Suppressor macrophage (primary cell): ENCODE results near the gene LRRC32.

Source experiments
- DNase-seq, 4 experiments: peaks; one replicate each; pipeline ENCODE4 v3.0.0-alpha.2; 2020 to 2022

Gene LRRC32

DNA sequence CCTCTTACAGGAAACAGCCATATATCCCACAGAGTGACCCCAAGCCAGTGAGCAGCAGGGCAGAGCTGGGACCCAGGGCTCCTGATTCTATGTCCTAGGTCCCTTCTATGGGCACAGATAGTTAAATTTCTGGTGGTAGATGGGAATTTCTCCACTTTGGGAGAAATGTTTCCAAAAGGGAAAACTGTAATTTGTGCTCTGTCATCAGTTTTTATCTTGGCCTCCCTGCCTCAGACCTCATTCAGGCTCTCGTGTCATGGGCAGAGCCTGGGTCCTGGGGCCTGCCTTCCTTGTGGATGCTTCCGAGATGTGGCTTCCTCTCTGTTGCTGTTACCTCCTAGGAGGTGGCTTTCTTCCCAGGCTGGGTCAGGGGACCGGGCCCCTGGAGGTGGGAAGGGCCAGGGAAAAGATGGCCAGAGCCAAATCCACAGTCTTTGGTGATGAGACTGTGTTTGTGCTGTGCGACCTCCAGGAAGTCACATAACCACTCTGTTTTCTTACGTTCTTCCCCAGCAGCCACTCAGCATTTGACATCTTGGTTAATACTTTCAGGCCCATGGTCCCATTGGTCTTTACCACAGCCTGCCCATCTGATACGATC lies 8.6 kb downstream of the LRRC32 start:
- no peak for DNase-seq

DNA sequence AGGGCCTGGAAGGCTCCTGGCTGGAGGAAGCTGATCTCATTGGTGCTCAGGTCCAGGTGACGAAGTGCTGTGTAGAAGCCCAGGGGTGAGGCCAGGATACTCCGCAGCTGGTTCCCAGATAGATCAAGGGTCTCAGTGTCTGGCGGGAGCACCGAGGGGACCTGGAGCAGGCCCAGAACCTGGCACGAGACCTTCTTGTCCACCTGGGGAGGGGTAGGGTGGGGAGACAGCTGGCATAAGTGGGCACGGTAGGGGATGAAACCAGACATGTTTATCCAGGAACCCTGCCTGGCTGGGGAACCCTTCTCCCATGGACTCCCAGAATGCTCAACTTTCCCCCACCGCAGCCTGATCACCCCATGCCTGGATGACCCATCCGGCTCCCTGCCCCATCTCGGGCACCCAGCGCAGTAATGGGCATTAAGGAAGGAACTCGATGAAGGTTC lies 9.2 kb downstream of the LRRC32 start:
- no peak for DNase-seq

DNA sequence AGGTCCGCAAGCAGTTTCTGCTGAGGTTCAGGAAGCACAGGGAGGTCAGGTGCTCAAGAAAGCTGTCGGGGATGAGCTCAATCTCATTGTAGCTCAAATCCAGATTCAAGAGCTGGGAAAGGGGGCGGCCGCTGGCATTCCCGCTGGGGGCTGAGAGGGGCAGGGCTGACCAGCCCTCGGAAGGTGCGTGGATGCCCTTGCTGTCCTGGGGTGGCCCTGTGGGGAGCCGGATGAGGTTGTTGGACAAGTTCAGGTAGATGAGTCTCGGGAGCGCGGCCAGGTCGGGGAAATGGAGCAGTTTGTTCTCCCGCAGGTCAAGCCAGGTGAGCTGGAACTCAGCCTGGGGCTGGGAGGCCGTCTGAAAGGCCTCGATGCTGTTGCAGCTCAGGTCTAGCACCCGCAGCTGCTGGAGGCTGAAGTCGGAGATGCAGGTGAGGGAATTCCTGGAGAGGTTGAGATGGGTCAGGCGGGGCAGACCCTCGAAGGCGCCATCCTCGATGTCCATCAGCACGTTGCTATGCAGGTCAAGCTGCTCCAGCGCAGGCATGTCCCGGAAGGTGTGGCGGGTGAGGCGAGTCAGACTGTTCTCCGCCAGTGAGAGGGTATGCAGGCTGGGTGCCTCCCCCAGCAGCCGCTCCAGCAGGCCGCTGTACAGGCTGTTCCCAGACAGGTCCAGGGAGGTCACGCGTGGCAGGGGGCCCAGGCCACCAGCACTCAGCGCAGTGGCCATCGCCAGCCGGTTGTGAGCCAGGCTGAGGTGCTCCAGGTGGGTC lies 9.8 kb downstream of the LRRC32 start:
- DNase-seq: no peak

DNA sequence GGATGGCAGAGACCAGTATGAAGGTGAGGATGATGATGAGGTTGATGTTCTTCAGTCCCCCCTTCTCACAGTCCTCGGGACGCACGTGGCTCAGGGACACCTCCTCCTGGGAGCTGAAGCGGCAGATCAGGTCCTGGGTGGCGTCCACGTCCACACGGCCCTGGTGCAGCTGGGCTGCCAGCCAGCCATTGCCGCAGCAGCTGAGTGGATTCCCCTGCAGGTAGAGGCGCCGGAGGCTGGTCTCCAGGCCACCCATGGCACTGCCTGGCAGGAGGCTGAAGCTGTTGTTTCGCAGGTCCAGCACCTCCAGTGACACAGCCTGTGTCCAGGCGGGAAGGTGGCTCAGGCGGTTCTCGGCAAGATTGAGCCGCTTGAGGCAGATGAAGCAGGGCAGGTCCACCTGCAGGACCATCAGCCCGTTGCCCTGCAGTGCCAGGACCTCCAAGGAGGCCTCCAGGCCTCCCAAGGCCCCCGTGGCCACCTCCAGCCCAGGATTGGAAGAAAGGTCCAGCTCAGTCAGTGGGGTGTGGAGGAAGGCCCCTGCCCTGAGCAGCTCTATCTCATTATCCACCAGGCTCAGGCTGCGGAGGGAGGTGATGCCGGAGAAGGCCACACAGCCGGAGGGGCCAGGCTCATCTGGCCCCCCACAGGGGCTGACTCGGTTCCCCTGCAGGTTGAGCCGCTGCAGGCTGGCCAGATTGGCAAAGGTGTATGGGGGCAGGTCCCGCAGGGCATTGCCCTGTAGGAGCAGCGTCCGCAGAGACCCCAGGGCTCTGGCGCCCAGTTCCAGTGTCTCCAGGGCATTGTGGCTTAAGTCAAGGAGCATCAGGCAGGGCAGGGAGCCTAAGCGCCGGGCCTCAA lies 10.6 kb downstream of the LRRC32 start:
- DNase-seq: no peak

DNA sequence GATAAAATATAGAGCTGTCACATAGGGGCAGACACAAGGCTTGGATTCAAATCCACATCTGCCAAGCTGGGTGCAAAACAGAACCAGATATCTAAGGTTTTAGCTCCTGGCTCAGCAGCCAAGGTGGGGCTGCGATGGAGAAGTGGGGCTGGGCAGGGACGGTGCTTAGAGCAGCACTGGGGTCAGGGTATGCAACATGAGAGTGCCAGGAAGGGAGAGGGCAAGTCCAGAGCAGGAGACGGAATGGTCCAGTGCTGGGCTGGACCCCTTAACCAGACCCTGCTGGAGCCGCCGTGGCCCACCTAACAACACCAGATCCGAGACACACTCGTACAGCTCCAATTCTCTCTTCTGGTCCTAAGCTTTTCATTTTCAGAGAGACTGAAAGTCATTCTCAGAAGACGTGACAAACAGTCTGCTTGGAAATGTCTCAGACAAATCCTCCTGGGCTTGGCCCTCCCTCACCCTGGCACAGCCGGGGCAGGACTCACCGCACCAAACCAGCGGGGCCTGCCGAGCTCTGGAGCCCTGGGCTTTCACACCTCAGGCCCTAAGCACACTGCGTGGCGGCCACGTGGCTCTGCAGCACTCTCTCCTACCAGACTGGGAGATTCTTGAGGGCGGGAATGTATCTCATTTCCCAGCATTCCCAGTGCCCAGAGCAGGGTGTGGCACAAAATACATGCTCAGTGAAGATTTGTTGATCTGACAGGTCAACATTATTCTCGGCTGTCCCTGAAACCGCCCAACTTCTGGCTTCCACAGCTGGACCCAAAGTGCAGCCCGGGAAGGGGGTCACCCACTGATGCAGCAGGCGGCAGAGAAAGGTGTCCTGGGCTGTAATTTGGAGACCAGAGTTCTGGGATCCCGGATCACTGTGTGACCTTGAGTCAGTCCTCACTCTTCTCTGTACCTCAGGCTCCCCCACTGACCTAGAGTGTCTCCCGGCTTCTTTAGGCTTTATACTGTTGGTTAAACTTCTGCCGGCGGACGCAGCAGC lies 11.6 kb downstream of the LRRC32 start:
- DNase-seq: no peak

DNA sequence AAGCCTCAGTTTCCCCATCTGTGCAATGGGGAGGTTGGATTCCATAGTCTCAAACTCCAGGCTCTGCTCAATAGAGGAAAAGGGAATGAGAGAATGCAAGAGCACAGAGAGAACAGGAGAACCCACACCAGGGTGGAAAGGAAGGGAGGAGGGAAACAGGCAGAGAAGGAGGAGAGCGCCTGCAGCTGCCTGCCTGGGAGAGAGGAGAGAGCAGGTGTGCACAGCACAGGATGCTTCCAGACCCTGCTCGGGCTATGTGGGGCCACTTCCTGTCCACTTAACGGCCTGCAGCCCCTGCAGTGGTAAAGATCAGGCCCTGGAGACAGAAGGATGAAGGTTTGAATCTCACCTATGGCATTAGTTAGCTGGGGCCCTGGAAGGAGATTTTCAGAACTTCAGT lies 12.3 kb downstream of the LRRC32 start:
- DNase-seq: no peak

DNA sequence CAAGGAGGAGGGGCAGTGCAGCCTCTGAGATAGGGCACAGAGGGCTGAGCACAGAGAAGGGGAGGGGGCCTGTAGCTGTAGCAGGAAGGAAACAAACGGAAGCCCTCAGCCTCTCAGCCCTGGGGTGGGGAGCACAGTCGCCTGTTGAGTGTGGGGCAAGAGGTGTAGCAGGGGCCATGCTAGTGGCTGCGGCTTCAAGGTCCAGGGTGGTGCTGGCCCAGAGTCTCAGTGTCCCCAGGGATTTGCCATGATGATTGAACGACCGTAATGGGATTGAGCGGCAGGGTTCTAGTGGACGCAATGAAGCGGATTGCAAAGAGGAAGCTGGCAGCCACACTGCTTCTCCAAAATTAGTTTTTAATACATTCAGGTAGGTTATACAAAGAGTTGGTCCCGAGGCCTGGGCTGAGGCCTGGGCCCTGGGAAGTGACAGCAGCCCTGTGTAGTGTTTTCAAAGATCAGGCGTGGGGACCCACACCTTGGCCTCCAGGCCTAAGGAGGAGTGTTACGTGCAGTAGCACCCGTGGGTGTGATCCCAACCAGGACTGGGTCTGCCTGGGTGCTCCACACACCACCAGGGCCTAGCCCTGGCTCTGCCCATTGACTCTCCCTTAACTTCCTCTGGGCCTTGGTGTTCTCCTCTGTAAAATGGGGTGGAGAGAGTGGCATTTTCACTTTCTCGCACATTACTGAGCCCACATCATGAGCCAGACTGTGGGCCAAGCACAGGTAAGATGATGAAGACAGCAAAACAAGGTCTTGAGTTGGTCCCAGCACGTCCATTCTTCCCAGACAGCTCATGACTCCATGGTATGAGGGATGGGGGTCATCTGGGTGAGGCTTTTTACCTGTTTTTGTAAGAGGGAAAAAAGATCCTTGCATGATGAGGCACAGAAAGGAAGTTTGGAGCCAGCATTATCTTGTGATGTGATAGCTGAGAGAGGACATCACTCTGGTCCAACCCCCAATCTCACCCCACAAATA lies 13.1 kb downstream of the LRRC32 start:
- no peak for DNase-seq

DNA sequence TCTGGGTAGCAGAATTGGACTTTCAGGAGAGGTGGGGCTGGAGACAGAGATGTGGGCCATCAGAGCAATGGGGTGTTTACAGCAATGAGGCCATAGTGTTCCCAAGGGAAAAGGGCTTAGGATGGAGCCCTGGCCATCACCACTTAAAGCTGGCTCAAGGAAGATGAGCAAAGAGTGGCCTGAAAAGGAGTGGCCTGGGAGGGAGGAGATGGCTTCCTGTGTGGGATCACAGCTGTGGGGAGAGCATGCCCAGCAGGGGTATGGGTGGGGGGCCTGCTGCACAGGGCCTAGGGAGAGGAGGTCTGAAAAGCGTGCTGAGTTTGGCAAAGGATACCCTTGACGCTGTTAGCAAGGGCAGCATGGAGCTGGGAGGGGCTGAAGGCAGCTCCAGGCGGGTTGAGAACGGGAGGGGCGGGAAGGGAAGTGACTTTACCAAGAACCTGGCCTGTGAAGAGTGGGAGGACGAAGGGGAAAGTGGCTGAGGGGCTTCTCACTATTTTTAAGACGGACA lies 13.9 kb downstream of the LRRC32 start:
- DNase-seq: no peak

DNA sequence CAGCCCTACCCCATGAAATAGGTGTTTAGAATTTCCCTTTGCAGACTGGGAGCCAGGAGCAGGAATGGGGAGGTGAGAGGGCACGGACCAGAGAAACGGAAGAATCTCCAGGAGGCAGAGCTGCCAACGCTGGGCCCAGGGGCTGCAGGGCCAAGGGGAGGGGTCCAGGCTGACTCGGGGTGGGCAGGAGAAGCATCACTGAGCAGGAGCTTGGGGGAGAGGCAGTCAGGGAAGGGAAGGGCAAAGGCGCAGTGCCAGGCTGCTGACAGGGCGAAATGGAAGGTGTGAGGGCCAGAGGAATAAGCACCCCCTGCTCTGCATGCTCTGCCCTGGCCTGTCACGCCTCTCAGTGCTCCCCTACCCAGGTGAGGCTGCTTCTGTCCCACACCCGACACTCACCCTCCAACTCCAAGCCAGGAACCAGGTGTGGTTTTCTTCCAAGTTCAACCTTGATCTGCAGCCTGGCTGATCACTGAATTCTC lies 14.5 kb downstream of the LRRC32 start:
- no peak for DNase-seq

DNA sequence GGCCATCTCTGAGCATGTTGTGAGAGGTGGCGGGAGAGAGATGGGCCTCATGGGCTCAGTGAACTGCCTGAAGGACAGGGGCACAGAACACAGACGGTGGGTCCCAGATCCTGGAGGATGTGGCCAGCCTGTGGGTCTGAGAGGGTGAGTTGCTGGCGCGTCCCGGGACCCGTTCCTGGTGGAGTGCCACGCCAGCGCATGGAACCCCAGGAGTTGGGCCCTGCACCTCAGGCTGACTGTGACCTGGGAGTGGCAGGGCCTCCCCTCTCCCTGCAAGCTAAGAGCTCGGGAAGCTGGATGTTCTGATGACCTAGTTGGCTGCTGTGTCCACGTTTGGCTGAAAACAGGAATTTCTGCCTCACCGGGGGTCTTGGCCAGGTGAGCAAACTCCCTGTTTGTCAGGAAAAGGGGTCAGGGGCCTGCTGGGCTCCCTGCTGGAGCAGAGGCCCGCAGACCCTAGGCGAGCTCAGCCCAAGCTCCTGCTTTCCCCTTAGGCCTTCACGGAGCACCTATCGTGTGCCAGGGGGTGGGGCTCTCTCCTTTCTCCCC lies 15.0 kb downstream of the LRRC32 start:
- DNase-seq: no peak

DNA sequence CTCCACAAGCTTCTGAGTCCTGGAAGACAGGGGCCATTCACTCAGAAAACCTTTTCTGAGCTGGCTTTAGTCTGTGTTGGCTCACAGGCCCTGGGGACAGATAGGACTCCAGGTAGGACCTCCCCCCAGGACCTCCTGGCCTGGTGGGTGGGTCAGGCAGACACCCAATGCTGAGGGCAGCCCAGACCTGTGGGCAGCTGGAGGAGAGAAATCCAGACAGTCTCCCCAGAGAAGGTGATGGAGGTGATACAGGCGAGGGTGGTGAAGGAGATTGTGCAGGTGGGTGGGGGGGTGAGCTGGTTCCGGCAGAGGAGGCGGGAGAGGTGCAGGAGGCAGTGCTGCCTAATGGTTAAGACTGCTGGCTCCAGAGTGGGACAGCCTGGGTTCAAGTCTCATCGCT lies 15.6 kb downstream of the LRRC32 start:
- no peak for DNase-seq

DNA sequence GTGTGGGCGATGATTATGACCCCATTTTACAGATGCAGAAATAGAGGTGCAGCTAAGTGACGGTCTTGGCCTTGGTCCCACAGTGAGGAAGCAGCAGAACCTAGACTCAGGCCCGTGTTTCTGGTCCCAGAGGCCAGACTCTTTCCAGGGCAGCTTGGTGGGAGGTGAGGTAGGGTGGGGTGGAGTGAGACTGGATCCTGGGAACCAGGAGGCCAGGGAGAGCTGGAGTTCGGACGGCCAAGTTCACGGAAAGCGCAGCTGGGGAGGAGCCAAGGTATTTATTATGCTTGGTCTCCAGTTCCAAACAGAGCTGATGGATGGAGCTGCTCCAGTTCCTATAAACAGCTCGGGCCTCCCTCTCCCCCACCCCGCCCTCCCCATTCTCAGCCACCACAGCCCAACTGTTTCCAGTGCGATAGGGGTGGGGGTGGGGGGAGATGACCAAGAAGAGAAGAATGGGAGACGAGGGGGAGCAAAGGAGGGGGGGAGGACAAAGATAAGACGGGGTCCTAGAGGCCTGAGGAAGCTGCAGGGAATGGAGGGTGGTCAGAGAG lies 16.2 kb downstream of the LRRC32 start:
- DNase-seq: no peak

DNA sequence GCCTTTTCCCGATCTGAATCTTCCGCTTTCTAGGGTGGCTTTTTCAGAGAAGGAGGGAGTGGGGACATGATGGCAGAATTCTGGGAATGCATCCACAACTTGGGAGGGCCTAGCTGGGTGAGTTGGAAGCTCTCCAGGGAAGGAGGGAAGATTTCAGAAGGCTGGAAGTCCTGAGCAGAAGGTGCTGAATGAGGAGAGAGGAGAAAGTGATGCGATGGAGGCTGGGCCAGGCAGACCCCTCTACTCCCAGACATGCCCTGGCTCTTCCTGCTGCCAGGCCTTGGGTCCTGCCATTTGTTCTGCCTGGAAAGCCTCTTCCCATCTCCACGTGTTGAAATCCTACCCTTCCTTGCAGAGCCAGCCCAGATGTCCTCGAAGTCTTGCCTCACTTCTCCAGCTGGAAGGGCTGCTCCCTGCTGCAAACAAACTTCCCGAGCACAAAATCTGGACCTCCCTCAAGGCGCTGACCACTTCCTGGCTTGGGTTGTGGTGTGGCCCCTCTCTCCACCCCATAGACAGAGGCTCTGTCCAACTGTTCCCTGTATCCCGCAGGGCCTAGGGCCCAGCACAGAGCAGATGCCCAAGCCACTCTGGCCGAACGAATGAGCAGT lies 16.8 kb downstream of the LRRC32 start:
- no peak for DNase-seq

DNA sequence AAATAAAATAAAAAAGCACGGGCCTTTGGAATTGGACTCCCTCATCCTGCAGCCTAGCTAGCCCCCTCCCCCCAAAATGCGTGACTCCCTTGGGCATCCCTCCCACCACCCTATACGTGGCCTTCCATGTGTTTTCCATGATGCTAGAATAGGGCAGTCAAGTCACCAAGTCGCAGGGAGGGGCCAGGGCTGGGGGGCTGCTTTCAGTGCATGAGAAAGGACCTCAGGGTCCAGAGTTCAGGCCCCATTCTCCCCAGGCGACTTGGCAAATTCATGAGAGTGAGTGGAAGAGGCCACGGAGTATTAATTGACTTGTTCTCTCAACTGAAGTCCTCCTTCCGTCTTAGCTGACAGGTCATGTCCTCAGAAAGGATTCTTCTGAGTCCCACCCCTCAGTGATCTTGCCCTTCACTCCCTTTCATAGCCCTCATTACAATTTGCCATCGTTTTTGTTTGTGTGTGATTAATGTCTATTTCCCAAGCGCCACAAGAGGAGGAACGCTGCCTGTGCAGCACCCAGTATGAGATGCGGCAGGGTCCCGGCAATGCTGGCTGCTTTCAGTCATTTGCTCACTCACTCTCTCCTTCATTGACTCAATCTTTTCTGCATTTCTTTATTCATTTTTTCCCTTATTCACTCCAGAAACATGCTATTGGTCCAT lies 17.4 kb downstream of the LRRC32 start:
- no peak for DNase-seq

DNA sequence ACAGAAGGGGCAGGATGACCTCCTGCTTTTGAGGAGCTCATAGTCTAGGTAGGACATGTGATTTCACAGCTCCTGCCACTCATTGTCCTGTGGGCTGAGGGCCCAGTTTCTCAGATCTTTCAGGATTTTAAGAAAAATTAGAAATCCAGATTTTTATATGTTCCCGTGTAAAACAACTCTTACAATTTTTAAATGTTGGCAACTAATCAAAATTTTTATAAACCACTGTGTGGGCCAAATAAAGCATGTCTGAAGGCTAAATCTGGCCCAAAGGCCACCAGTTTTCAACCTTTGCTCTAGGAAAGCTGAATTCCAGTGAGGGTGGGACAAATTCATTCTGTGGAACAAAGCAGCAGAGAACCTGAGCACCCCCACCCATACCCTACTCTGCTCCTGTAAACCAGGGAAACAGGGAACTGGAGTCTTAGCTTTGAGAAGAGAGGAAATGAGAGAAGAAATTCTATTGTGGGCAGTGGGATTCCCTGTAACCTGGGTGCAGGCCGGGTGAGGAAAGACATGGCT lies 20.6 kb downstream of the LRRC32 start:
- DNase-seq: no peak

DNA sequence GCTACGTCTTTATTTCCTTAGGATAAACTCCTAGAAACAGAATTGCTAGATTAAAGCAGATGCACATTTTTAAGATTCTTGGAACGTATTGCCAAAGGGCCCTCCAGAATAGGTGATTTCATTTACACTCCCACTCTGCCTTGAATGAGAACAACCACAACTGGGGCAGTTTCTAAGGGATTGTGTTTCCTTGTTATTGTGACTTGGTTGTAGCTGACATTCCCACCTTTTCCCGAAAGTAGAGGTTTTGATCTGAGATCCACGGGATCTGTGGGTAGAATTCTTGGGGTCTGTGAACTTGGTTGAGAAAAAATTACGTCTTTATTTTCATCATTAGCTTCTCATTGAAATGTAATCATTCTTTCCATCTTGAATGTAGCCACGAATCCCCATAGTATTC lies 21.5 kb downstream of the LRRC32 start:
- no peak for DNase-seq

DNA sequence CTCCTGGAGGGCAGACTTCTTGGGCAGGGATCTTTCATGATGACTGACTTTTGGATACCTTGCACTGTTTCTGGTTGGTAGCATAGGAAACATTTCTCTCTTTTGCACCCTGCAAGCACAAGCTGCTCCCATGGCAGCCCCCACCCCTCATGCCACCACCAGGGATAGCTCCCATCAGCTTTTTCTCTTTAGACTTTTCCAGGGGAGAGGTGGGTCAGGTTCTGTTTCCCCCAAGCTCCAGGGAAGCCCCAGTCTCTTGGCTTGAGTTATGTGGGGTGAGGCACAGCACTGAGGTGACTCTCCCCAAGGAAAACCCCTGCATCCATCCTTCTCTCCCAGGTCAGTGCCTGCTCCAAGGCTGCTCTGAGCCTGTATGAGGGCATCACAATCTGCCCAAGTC lies 22.5 kb downstream of the LRRC32 start:
- no peak for DNase-seq

DNA sequence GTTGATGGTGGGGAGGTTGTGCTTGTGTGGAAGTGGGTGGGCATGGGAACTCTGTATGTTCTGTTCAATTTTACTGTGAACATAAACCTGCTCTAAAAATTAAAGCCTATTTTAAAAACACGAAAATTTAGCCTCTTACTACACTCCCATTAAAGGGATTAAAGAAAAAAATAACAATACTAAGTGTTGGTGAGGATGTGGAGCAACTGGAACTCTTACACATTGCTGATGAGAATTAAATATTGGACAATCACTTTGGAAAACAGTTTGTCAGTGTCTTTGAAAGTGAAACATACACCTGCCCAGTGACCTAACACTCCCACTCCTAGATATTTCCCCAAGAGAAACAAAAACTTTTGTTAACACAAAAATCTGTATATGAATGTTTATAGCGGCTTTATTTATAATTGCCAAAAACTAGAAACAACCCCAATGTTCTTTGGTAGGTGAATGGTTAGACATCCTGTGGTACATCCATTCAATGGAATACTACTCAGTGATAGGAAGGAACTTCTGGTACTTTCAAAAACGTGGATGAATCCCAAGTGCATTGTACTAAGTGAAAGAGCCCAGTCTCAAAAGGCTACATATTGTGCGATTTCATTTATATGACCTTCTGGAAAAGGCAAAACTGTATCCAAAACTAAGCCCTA lies 23.5 kb downstream of the LRRC32 start:
- DNase-seq: no peak
